NCI-H128 (cell line): ENCODE data around the gene NSUN4.

Experiments
- DNase-seq: peaks from one replicate; lab custom pipeline; 2025; ENCODE audit not compliant: unreplicated experiment; lab: John Stamatoyannopoulos, UW

NSUN4 gene

GRCh38 chr1:46404482-46405196 lies 64.0 kb downstream of the NSUN4 start:
- DNase-seq: no peak

GRCh38 chr1:46405197-46405555 lies 64.6 kb downstream of the NSUN4 start:
- no peak for DNase-seq

- DNase-seq: no peak
Measured at GRCh38 chr1:46405724-46406123, 65.1 kb downstream of the NSUN4 start.

- DNase-seq: no peak
Measured at GRCh38 chr1:46406881-46407608, 66.4 kb downstream of the NSUN4 start.

GRCh38 chr1:46407636-46408035 lies 67.0 kb downstream of the NSUN4 start:
- no peak for DNase-seq

- DNase-seq: no peak
Measured at GRCh38 chr1:46408356-46409062, 67.9 kb downstream of the NSUN4 start.

GRCh38 chr1:46409063-46409372 lies 68.4 kb downstream of the NSUN4 start:
- no peak for DNase-seq

- no peak for DNase-seq
Measured at GRCh38 chr1:46410156-46411009, 69.8 kb downstream of the NSUN4 start.

GRCh38 chr1:46411010-46411405 lies 70.4 kb downstream of the NSUN4 start:
- no peak for DNase-seq
